Measurements from ENCODE around the gene SIN3B. TPM values are rescaled to one million over a fixed set of nuclear protein-coding genes. Genes with fewer than 3 reads are reported as not detected.
"Not testable (repeated sequence)": the region's sequence is repeated elsewhere in the genome, so short reads cannot be mapped to it uniquely, and the experiment has no call there.

The SIN3B gene
- total RNA-seq, 5 donors from 2014 or later (not counting 1 experiment from before 2014, with no cell fraction given): 76.4 to 94.5 (median 84.1) TPM

DNA sequence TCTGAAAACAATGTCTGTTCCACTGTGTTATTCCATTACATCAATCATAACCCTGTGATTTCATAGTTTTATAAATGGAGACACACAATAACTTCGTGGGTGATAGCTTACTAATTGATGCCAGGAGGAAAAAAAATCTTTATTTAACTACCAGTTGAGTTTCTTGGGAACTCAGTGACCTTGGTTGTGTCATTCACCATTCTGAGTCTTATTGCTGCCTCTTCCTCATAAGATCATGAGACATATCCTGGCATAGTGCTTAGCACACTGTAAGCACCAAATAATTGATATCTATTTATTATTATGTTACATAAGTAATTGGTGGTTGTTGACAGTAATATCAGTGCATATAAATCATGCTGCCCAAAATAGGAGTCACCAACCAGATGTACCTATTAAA lies 39.1 kb upstream of the SIN3B start:
- Histone ChIP-seq H3K9me3 (peaks cover 3% of the 10 kb centered on the region), H3K4me3 (ENCODE audit: control insufficient read depth in 1 of 2, extremely low read depth in 1 of 2, low read length in 1 of 2) (no peak overlapping the region), H3K36me3 (ENCODE audit: control insufficient read depth in 2 of 2, extremely low read depth in 1 of 2, insufficient read depth in 1 of 2, low read length in 1 of 2) (no peaks in the 10 kb centered on the region), H3K4me1 (ENCODE audit: control insufficient read depth in 1 of 2, extremely low read depth in 1 of 2, insufficient read depth in 2 of 2, low read length in 2 of 2) (no peaks in the 10 kb centered on the region), H3K27ac (ENCODE audit: low read length) (no peak overlapping the region), H3K27me3 (replicated peaks in 1 of 2; ENCODE audit: control insufficient read depth in 2 of 2, extremely low read depth in 1 of 2, insufficient read depth in 2 of 2, low read length in 1 of 2) (peaks cover 0 to 2% of the 10 kb centered on the region in 2 experiments)
- ChIA-PET CTCF (no interaction called here), POLR2A (no interaction called here)
- Mint-ChIP-seq H3K9me3 (peaks cover 4 to 18% (median 12%) of the 10 kb centered on the region in 3 donors), H3K4me3 (no peak overlapping the region), H3K4me1 (no peaks in the 10 kb centered on the region), H3K27me3 (no peaks in the 10 kb centered on the region), H3K36me3 (no peaks in the 10 kb centered on the region), H3K27ac (no peak overlapping the region)
- DNase-seq (no peak), ATAC-seq (replicated peaks in 1 of 4) (no peak)
- WGBS (ENCODE audit: insufficient coverage): no CpG with 5 or more reads among the region's 1 CpG

DNA sequence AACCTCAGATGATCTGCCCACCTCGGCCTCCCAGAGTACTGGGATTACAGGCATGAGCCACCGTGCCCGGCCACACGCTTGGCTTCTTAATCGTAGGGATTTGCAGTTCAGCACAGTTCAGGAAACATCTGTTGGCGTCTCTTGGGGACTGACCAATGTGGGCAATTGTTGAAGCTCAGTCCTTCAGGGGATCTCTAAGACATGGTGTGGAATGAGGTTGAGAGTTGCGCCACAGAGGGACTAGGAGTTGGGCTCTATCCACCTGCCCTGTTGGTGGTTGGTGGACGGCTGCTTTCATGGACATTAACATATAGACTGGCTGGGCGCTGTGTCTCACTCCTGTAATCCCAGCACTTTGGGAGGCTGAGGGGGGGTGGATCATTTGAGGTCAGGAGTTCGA lies 37.3 kb upstream of the SIN3B start:
- peaks cover 3% of the 10 kb centered on the region for H3K9me3 ChIP-seq
- POLR2A ChIA-PET: no interaction called here

DNA sequence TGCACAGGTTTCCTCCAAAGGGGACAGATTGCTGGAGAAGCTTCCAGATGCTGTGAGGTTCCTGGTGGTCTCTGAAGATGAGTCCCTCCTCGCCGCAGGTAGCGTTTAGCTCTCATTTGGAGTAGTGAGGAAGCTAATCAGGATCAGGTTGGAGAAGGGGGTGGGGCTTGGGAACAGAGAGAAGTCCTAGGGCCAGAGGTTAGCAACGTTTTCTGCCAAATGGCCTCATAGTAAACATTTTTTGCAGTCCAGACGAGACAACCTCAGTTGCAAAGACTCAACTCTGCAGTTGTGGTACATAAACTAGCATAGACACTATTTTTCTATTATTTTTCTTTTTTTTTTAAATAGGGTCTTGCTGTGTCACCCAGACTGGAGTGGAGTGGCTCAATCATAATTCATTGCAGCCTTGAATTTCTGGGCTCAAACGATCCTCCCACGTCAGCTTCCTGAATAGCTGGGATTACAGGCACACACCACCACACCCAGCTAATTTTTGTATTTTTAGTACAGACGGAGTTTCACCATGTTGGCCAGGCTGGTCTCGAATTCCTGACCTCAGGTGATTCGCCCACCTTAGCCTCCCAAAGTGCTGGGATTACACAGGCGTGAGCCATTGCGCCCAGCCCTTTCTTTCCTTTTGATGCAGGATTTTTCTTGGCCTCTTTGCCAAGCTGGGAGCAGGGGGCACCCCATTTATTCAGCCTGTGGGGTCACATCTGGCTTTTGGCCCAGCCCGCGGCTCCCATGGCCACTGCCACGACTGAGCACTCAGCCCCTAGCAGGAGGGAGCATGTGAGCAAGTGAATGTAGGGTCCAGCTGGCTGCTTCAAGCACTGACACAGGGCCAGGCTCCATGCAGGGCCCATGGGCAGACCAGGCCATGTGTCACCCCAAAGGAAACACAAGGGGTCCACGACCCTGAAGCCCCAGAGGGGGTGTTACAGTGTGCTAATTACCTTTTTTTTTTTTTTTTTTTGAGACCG lies 34.4 kb upstream of the SIN3B start:
- Mint-ChIP-seq H3K4me3 (no peak overlapping the region), H3K27me3 (no peaks in the 10 kb centered on the region), H3K36me3 (no peaks in the 10 kb centered on the region), H3K27ac (no peak overlapping the region), H3K4me1 (no peaks in the 10 kb centered on the region), H3K9me3 (peaks cover 2 to 12% (median 5%) of the 10 kb centered on the region in 3 donors)
- POLR2A ChIA-PET: no interaction called here
- Histone ChIP-seq H3K9me3 (no peaks in the 10 kb centered on the region), H3K36me3 (ENCODE audit: control insufficient read depth in 2 of 2, extremely low read depth in 1 of 2, insufficient read depth in 1 of 2, low read length in 1 of 2) (no peaks in the 10 kb centered on the region), H3K4me1 (ENCODE audit: control insufficient read depth in 1 of 2, extremely low read depth in 1 of 2, insufficient read depth in 2 of 2, low read length in 2 of 2) (no peaks in the 10 kb centered on the region), H3K4me3 (ENCODE audit: control insufficient read depth in 1 of 2, extremely low read depth in 1 of 2, low read length in 1 of 2) (no peak overlapping the region), H3K27me3 (replicated peaks in 1 of 2; ENCODE audit: control insufficient read depth in 2 of 2, extremely low read depth in 1 of 2, insufficient read depth in 2 of 2, low read length in 1 of 2) (peaks cover 0 to 3% of the 10 kb centered on the region in 2 experiments), H3K27ac (ENCODE audit: low read length) (no peak overlapping the region)
- CTCF ChIA-PET: no interaction called here
- 89% methylated on average over 13 of the region's 17 CpGs for WGBS (ENCODE audit: insufficient coverage)
- no peak for ATAC-seq (replicated peaks in 1 of 4)
- DNase-seq: no peak

More for the DNA sequence above, 37.3 kb upstream of the SIN3B start:
- H3K27ac ChIP-seq (ENCODE audit: low read length): no peak overlapping the region
- no peaks in the 10 kb centered on the region for H3K36me3 Mint-ChIP-seq
- peaks cover 0 to 3% of the 10 kb centered on the region in 2 experiments for H3K27me3 ChIP-seq (replicated peaks in 1 of 2; ENCODE audit: control insufficient read depth in 2 of 2, extremely low read depth in 1 of 2, insufficient read depth in 2 of 2, low read length in 1 of 2)
- peaks cover 10 to 23% (median 12%) of the 10 kb centered on the region in 3 donors for H3K9me3 Mint-ChIP-seq
- CTCF ChIA-PET: no interaction called here
- H3K36me3 ChIP-seq (ENCODE audit: control insufficient read depth in 2 of 2, extremely low read depth in 1 of 2, insufficient read depth in 1 of 2, low read length in 1 of 2): no peaks in the 10 kb centered on the region
- ATAC-seq (replicated peaks in 1 of 4) (no peak), DNase-seq (no peak)
- H3K27ac Mint-ChIP-seq: no peak overlapping the region
- H3K4me1 ChIP-seq (ENCODE audit: control insufficient read depth in 1 of 2, extremely low read depth in 1 of 2, insufficient read depth in 2 of 2, low read length in 2 of 2): no peaks in the 10 kb centered on the region
- 67% methylated on average over 7 of the region's 10 CpGs for WGBS (ENCODE audit: insufficient coverage)
- no peak overlapping the region for H3K4me3 Mint-ChIP-seq
- H3K27me3 Mint-ChIP-seq: no peaks in the 10 kb centered on the region
- no peak overlapping the region for H3K4me3 ChIP-seq (ENCODE audit: control insufficient read depth in 1 of 2, extremely low read depth in 1 of 2, low read length in 1 of 2)
- H3K4me1 Mint-ChIP-seq: no peaks in the 10 kb centered on the region

DNA sequence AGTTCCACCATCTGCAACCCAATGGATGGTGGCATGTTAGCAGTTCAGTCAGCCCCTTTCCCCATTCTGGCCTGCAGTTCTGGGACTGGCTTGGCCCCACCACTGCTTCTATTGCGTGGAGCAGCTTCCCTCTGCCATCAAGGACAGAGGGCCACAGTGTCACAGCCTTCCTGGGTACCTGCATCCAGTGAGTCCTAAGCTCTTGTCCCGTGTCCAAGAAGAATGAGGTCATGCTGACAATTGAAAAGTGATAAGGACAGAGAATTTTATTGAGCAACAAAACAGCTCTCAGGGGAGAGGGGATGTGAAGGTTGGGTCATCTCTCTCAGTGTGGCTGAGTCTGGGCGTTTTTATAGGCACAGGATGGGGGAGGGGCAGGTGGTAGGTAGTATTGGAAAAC lies 33.5 kb upstream of the SIN3B start:
- WGBS (ENCODE audit: insufficient coverage): 58% methylated on average over 3 of the region's 3 CpGs
- H3K27ac Mint-ChIP-seq: no peak overlapping the region
- ATAC-seq (replicated peaks in 1 of 4) (no peak), DNase-seq (no peak)
- ChIA-PET POLR2A (no interaction called here), CTCF (no interaction called here)
- no peaks in the 10 kb centered on the region for H3K27me3 Mint-ChIP-seq
- H3K36me3 Mint-ChIP-seq: no peaks in the 10 kb centered on the region
- peaks cover 0 to 5% (median 5%) of the 10 kb centered on the region in 3 donors for H3K9me3 Mint-ChIP-seq
- H3K9me3 ChIP-seq: no peaks in the 10 kb centered on the region
- no peak overlapping the region for H3K27ac ChIP-seq (ENCODE audit: low read length)
- H3K36me3 ChIP-seq (ENCODE audit: control insufficient read depth in 2 of 2, extremely low read depth in 1 of 2, insufficient read depth in 1 of 2, low read length in 1 of 2): no peaks in the 10 kb centered on the region
- H3K4me1 ChIP-seq (ENCODE audit: control insufficient read depth in 1 of 2, extremely low read depth in 1 of 2, insufficient read depth in 2 of 2, low read length in 2 of 2): no peaks in the 10 kb centered on the region
- no peak overlapping the region for H3K4me3 Mint-ChIP-seq
- no peaks in the 10 kb centered on the region for H3K4me1 Mint-ChIP-seq
- peaks cover 0 to 3% of the 10 kb centered on the region in 2 experiments for H3K27me3 ChIP-seq (replicated peaks in 1 of 2; ENCODE audit: control insufficient read depth in 2 of 2, extremely low read depth in 1 of 2, insufficient read depth in 2 of 2, low read length in 1 of 2)
- no peak overlapping the region for H3K4me3 ChIP-seq (ENCODE audit: control insufficient read depth in 1 of 2, extremely low read depth in 1 of 2, low read length in 1 of 2)

DNA sequence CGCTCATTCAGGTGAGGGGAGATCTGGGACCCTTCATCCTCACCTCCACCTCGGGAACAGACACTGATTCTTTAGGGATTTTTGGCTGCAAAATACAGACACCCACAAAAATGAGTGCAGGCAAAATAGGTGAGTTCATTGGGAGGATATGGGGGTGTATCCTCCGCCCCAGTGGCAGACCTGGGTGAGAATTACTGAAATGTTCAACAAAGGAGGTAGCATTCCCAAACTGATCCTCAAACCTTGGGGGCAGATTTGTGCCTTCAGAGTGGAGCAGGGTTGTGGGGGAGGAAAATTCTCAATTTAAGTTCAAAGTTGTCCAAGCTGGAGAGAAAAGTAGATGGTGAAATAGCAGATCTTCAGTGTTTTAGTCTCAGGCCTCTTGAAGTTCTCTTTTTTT lies 31.3 kb upstream of the SIN3B start:
- H3K4me1 ChIP-seq (ENCODE audit: control insufficient read depth in 1 of 2, extremely low read depth in 1 of 2, insufficient read depth in 2 of 2, low read length in 2 of 2): no peaks in the 10 kb centered on the region
- no peaks in the 10 kb centered on the region for H3K27me3 Mint-ChIP-seq
- H3K9me3 ChIP-seq: no peaks in the 10 kb centered on the region
- no peak for DNase-seq
- ATAC-seq (replicated peaks in 1 of 4): no peak
- H3K4me3 ChIP-seq (ENCODE audit: control insufficient read depth in 1 of 2, extremely low read depth in 1 of 2, low read length in 1 of 2): no peak overlapping the region
- no peak overlapping the region for H3K4me3 Mint-ChIP-seq
- 63% methylated on average over 1 of the region's 3 CpGs for WGBS (ENCODE audit: insufficient coverage)
- CTCF ChIA-PET: interaction anchor here in 1 of 2 donors (0.6 kb wide), 1 partner anchor 16 kb away, joined by 5 read pairs; no protein-coding TSS in a partner anchor
- no peaks in the 10 kb centered on the region for H3K4me1 Mint-ChIP-seq
- POLR2A ChIA-PET: no interaction called here
- no peaks in the 10 kb centered on the region for H3K36me3 ChIP-seq (ENCODE audit: control insufficient read depth in 2 of 2, extremely low read depth in 1 of 2, insufficient read depth in 1 of 2, low read length in 1 of 2)
- no peak overlapping the region for H3K27ac Mint-ChIP-seq
- H3K9me3 Mint-ChIP-seq: peaks cover 0 to 5% (median 5%) of the 10 kb centered on the region in 3 donors
- H3K27ac ChIP-seq (ENCODE audit: low read length): no peak overlapping the region
- peaks cover 0 to 3% of the 10 kb centered on the region in 2 experiments for H3K27me3 ChIP-seq (replicated peaks in 1 of 2; ENCODE audit: control insufficient read depth in 2 of 2, extremely low read depth in 1 of 2, insufficient read depth in 2 of 2, low read length in 1 of 2)
- no peaks in the 10 kb centered on the region for H3K36me3 Mint-ChIP-seq

DNA sequence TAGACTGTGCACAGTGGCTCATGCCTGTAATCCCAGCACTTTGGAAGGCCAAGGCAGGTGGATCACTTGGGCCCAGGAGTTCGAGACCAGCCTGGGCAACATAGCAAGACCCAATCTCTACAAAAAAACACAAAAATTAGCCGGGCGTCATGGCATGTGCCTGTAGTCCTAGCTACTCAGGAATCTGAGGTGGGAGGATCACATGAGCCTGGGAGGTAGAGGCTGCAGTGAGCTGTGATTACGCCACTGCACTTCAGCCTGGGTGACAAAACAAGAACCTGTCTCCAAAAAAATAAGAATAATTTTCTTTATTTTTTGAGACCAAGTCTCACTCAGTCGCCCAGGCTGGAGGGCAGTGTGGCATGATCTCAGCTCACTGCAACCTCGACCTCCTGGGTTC lies 30.9 kb upstream of the SIN3B start:
- WGBS (ENCODE audit: insufficient coverage): 76% methylated on average over 2 of the region's 6 CpGs
- H3K4me3 ChIP-seq (ENCODE audit: control insufficient read depth in 1 of 2, extremely low read depth in 1 of 2, low read length in 1 of 2); POLR2A ChIA-PET; H3K4me1 ChIP-seq (ENCODE audit: control insufficient read depth in 1 of 2, extremely low read depth in 1 of 2, insufficient read depth in 2 of 2, low read length in 2 of 2); H3K27ac ChIP-seq (ENCODE audit: low read length); H3K27me3 ChIP-seq (replicated peaks in 1 of 2; ENCODE audit: control insufficient read depth in 2 of 2, extremely low read depth in 1 of 2, insufficient read depth in 2 of 2, low read length in 1 of 2); H3K9me3 Mint-ChIP-seq; H3K27me3 Mint-ChIP-seq; H3K4me3 Mint-ChIP-seq; H3K4me1 Mint-ChIP-seq; H3K36me3 Mint-ChIP-seq; H3K27ac Mint-ChIP-seq; ATAC-seq (replicated peaks in 1 of 4); H3K36me3 ChIP-seq (ENCODE audit: control insufficient read depth in 2 of 2, extremely low read depth in 1 of 2, insufficient read depth in 1 of 2, low read length in 1 of 2); H3K9me3 ChIP-seq; DNase-seq: not testable (repeated sequence)
- CTCF ChIA-PET: interaction anchor here in 1 of 2 donors (0.6 kb wide), 1 partner anchor 16 kb away, joined by 5 read pairs; no protein-coding TSS in a partner anchor
